Measurements from ENCODE around the gene PRH2.

The PRH2 gene

DNA sequence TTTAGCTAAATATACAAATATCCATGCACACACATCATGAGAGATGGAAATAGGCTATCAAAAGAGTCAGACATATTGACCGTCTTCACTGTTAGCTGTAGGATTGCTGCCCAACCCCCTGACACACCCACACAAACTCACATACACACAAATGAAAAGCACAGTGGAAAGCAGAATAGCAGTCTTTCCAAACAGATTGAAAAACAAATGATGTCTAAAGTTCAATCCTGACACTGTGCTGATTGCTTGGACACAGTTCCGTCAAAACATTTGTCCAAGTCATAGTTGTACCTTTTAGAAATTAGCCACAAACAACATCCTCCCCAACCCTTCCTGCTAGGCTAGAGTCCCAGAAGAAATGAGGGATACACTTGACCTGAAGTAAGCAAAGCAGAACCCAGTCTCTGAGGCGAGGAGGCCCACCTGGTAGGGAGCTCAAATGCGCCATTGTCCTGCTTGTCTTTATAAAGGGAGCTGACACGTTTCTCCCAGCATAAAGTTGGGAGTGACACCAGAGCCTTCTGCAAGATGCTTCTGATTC is at the start of gene PRH2:
Gene PRH2, plus strand, starts transcription at position 491 of the 541 bp plus-strand sequence. Its CDS starts 38 bp downstream, at position 529.
- DNase-seq, result no peak

DNA sequence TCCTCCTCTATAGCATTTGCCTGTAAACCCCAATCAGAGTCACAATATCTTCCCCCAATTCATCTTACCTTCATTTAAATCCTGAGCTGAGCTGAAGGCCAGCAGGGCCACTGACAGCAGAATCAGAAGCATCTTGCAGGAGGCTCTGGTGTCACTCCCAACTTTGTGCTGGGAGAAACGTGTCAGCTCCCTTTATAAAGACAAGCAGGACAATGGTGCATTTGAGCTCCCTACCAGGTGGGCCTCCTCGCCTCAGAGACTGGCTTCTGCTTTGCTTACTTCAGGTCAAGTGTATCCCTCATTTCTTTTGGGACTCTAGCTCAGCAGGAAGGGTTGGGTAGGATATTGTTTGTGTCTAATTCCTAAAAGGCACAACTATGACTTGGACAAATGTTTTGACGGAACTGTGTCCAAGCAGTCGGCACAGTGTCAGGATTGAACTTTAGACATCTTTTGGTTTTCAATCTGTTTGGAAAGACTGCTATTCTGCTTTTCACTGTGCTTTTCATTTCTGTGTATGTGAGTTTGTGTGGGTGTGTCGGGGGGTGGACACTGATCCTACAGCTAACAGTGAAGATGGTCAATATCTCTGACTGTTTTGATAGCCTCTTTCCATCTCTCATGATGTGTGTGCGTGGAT is 44.8 kb upstream of the PRH2 start, which contains the start of gene PRH1:
Gene PRH1, minus strand, starts transcription at position 170 of the 640 bp plus-strand sequence. Its CDS starts 38 bp downstream, at position 132.
- no peak for DNase-seq

DNA sequence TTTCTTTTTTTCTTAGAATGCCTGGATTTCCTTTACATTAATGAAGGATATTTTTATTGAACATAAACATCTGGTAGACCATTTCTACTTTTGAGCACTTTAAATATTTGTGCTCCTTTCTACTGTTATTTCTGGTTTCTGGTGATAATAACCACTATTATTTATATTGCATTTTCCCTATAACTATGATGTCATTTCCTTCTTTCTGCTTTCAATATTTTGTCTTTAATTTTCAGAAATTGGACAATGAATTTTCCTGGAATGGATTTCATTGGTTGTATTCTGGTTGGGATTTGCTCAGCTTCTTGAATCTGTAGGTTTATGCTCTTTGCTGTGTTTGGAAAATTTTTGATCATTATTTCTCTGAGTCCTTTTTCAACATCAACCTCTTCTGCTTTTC is 39.8 kb upstream of the PRH2 start:
- DNase-seq, result no peak

DNA sequence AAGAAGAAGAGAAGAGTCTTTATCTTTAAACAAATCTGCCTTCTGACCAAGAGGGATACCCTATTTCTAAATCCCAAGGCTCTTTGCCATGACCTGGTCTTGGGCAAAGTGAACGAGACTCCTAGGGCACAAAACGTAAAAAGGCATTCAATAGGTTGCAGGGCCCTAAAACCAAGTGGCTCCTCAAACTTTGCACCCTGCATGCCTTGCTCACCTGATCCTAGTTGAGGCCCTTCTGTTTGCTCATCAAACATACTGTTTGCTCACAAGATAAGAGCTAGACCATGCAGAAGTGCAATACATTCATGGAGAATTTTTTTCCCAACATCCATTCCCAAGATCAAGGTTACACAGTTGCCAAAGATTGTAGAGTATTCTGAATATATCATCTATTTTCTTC is 37.1 kb upstream of the PRH2 start:
- no peak for DNase-seq

DNA sequence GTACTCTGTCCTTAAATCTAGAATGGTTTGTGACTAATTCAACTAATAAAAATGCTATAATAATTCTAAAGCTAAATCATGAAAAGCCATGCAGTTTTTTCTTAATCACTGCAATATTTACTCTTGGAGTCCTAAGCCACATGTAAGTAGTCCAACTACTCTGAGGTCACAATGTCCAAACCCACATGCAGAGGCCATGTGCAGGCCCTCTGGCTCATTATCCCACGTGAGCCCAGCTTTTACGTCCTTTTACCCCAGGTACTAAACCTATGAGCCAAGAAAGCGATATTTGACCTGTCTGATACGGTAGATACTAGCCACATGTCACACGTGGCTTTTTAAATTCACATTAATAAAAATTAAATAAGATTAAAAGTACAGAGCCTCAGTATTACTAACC is 32.2 kb upstream of the PRH2 start:
- no peak for DNase-seq

DNA sequence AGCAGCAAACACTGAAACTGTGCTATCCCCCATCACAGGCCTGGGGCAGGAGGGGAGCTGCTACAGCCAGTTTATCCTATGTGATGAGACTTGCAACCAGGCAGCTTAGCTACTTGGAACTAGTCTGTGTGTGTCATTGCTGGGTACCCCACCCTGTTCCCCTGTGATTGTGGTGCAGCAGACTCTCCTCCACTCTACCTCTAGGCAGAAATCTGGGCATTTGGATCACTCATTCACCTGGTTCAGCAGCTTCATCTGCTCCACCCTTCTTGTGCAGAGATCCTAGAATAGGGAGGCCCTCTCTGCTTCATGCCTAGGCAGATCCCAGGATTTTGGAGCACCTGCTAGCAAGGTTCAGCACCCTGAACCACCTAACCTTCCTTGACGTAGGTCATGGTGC is 28.5 kb upstream of the PRH2 start:
- no peak for DNase-seq

DNA sequence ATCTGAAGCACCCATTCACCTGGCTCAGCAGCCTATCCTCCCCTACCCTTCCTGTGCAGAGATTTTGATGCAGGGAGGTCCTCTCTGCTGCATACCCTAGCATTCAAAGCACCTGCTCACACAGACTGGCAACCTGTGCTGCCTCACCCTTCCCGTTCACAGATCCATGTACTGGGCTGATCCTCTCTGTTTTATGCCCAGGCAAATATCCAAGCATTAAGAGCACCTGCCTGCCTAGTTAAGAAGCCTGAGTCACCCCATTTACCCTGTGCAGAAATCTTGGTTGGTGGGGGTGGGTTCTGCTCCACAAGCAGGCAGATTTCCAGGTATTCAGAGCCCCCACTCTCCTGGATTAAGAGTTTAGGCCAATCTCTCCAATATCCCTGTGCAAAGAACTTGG is 28.1 kb upstream of the PRH2 start:
- no peak for DNase-seq

DNA sequence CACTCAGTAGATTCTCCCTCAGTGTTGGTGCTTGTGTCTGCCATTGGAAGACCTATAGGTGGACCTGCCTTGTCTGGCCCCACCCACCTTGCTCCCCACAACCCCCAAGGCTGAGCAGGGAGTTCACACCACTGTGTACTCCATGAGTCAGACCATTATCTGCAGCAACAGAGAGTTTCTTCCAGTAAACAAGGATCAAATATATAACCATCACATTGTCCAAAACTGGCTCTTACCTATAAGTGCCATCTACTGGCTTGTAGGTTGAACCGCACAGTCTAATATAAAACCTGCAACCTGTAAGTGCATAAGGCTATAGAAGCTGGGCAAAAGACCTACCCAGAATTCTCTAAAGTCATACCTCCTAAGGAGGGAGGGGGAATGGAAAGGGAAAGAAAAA is 27.6 kb upstream of the PRH2 start:
- DNase-seq, result no peak

DNA sequence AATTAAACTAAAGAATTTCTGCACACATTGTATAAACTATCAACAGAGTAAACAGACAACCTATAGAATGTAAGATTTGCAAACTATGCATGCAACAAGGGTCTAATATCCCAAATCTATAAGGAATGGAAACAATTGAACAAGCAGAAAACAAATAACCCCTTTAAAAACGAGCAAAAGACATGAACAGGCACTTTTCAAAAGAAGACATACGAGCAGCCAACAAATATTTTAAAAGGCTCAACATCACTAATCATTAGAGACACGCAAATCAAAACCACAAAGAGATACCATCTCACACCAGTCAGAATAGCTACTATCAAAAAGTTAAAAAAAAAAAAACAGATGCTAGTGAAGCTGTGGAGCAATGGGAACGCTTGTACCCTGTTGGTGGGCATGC is 24.4 kb upstream of the PRH2 start:
- no peak for DNase-seq

DNA sequence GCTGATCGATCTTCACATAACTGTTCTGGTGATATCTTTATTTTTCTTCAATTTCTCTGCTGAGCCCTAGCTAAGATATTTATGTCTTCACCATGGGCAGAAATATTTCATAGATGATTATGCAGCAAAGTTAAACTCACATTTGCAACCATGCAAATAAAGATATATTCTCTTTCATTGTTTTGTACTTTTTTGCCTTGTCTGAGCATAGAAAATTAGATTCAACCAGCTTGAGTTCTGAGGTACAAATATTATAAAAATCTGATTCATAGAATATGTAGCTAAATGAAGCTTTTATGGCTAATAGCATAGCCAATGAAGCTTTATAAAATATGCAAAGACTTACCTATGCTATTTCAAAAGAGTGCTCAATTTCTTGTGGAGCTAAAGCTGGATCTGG is 19.6 kb upstream of the PRH2 start, which contains the start of gene TAS2R13:
Gene TAS2R13, minus strand, starts transcription at position 101 of the 400 bp plus-strand sequence. CDS start 264 bp downstream, outside the sequence.
- no peak for DNase-seq

DNA sequence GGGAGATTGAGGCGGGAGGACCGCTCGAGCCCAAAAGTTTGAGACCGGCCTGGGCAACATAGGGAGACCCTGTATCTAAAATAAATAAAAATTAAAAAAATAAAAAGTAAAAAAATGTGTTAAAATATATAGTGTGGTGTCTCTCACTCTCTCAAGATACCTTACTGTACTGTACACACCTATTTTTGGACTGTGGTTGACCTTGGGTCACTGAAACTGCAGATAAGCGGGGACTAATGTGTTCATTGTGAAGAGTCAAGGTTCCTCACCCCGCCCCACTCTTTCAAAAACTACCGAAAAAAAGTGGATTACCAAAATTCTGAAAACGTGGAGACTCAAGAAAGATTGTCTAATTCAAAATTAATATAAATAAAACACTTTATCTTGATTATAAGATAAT is 18.7 kb upstream of the PRH2 start:
- no peak for DNase-seq

DNA sequence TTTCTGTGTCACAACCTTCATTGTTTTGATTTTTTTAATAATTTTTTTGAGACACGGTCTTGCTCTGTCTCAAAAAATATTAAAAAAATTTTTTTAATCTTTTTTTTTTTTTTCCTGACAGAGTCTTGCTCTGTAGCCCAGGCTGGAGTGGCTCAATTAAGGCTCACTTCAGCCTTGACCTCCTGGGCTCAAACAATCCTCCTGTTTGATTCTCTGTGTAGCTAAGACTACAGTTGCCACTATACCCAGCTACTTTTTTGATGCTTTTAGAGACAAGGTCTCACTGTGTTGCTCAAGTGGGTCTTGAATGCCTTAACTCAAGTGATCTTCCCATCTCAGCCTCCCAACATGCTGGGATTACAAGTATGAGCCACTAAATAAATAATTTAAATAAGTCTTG is 9.2 kb upstream of the PRH2 start:
- no peak for DNase-seq

DNA sequence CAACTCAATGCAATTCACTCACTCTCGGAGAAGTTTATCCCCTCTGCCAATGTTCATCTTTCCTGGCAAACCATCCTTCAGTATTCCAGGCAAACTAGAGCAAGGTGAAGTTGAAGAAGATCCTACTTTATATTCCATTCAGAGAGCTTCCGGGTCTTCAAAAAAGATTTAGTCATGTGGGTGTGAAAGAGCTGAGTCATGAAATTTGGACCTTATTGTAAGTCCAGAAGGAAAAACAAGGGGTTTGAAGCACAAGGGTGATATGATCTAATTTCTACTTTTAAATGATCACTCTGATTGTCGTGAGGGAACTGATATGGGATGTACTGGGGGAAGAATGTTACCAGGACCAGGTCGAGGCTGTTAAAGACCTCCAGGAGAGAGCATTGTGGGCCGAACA is 2.8 kb upstream of the PRH2 start:
- no peak for DNase-seq

DNA sequence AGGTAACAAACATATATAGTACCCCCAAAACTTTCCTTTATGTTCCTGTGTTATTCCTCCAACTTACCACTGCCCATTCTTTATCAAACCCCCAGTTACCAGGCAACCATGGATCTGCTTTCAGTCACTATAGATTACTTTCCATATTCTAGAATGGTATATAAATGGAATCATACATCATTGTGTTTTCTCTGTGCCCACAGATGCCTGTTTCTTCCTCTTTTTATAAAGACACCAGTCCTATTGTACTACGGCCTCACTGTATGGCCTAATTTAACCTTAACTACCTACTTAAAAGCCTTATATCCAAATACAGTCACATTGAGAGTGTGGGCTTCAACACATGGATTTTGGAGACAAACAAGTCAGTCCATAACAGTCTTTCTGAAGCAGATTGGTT is 7.5 kb downstream of the PRH2 start:
- DNase-seq, result no peak

DNA sequence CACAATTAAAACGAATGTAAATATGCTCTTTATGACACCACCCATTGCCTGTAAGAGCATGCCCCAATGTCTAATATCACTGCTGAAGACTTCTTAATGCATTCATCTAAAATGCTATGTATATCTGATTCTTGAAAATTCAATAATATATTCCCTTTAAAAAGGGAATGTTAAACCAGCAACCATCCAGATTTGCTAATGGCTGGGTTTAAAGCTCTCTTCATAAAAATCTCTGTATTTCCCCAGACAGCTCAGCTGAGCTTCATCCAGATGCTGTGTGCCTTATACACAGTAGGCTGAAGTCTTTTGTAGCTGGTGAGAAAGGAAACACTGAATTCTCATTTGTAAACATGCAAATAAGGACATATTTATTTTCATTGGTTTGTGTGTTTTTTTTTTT is 10.1 kb downstream of the PRH2 start, which contains the start of gene TAS2R14:
Gene TAS2R14, minus strand, starts transcription at position 101 of the 400 bp plus-strand sequence. Its CDS starts 56 bp downstream, at position 45.
- DNase-seq, result no peak

DNA sequence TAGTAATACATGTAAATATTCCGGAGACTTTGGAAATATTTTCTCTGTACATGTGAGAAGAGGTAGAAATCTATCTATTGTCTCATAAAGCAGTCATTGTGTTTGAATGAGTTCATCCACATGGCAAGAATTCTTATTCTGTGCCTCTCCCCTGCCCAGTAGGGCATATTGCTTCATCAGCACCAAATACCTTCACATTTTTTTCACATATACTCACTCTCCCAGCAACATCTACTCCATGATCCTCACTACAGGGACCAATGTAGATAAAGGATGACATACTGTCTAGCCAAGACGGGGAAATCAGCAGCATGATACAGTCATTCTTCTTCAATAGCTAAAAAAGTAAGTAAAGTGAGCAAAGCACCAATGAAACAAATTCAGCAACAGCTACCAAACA is 11.4 kb downstream of the PRH2 start:
- DNase-seq, result peak; percentile 78

DNA sequence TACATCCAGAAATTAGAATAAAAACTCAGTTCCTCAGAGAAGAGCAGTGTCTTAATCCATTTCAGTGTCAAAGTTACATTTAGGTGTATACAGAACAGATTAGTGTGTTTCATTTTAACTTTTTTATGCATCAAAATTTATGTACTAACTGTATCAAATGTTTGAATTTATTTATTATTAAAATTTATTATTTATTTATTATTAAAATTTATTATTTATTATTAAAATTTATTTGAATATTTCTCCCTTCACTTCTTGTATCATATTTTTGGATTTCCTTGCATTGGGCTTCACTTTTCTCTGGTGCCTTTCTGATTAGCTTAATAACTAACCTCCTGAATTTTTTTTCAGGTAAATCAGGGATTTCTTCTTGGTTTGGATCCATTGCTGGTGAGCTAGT is 12.3 kb downstream of the PRH2 start:
- no peak for DNase-seq

DNA sequence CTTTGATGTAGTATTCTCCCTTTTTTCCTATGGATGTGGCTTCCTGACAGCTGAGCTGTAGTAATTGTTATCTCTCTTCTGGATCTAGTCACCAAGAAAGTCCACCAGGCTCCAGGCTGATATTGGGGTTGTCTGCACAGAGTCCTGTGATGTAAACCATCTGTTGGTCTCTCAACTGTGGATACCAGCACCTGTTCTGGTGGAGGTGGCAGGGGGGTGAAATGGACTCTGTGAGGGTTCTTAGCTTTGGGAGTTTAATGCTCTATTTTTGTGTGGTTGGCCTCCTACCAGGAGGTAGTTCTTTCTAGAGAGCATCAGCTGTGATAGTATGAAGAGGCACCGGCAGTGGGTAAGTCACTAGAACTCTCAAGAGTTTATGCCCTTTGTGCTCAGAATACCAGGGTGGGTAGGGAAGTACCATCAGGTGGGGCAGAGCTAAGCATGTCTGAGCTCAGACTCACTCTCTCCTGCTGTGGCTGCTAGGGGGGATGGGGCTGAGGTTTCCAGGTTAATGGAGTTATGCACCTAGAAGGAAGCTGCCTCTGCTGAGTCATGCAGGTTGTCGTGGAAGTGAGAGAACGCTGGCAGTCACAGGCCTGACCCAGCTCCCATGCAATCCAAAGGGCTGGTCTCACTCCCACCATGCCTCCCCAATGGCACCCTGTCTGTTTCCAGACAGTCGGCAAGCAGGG is 13.0 kb downstream of the PRH2 start:
- peak; percentile 6 for DNase-seq

DNA sequence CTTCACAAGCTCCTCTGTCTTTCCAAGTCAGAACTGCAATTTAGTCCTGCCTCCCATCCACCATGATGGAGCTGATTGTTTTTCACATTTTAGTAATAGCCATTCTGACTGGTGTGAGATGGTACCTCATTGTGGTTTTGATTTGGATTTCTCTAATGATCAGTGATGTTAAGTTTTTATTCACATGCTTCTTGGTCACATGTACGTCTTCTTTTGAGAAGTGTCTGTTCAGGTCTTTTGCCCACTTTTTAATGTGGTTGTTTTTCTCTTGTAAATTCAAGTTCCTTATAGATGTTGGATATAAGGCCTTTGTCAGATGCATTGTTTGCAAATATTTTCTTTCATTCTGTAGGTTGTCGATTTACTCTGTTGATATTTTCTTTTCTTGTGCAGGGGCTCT is 14.1 kb downstream of the PRH2 start:
- no peak for DNase-seq

DNA sequence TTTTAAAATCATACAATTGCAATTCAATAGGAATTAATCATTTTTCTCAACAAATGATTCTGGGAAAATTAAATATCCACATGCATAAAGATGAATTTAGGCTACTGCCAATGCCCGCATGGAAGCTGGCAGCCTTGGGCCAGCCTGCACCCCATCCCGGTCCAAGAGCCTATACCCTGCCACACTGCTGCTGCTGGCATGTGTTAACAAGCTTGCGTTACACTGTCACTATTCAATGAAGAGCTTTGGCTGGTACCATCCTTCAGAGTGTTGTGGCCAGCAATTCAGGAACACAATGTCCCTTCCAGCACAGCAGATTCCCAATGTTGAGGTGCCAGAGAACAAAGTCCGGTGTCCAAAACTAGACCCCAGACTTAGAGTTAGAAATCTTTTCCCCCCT is 23.6 kb downstream of the PRH2 start:
- no peak for DNase-seq

DNA sequence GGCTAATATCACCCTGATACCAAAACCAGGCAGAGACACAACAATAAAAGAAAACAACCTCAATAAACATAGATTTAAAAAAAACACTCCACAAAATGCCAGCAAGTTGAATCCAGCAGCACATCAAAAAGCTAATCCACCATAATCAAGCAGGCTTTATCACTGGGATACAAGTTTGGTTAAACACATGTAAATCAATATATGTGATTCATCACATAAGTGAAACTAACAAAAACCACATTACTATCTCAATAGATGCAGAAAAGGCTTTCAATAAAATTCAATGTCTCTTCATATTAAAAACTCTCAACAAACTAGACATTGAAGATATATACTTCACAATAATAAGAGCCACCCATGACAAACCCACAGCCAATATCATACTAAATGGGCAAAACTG is 27.0 kb downstream of the PRH2 start:
- DNase-seq, result no peak

DNA sequence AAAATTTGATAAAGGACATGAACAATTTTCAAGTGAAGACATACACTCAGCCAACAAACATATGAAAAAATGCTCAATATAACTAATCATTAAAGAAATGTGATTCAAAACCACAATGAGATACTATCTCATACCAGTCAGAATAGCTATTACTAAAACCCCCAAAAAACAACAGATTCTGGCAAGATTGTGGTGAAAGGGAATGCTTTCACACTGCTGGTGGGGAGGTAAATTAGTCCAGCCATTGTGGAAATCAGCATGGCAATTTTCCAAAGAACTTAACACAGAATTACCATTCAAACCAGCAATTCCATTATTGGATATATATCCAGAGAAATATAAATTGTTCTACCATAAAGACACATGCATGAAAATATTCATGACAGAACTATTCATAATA is 28.7 kb downstream of the PRH2 start:
- DNase-seq, result peak; percentile 77

DNA sequence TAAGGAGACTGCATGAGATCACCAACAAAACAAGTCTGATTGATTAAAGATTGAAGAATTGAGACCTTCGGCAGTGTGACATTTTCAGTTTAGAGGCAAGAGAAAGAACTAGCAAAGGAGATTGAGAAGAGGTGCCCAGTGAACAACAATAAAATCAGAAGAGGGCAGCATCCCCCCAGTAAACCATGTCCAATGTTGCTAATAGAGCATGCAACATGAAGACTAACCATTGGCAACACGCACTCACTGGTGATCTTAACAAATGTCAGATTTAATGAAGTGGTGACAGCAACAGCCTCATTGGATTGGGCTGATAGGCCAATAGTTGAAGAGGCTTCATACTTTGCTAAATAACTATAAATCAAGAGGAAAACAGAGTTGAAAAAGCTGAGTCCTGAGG is 30.8 kb downstream of the PRH2 start:
- DNase-seq, result peak; percentile 6

DNA sequence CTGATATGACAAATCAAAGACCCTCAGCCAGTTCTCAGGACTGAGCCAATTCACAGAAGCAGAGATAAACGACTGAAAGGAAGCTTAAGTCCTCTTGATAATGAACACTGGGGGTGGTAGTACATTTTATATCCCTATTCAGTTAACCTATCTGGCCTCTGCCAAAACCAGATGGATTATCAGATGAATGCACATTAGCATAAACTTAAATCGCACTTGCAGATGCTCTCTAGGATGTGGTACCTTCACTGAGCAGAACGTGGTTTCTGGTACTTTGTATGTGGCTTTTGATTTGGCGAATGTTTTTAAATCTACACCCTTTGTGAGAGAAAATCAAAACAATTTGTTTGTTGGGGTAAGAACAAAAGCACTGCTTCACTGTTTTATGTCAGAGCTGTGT is 31.2 kb downstream of the PRH2 start:
- no peak for DNase-seq
